HepG2 (cell line): ENCODE data around the gene ROCK1. TPM values are rescaled to one million over a fixed set of nuclear protein-coding genes. Genes with fewer than 3 reads are reported as not detected.

ENCODE experiments used
- ELF1 ChIP-seq: sonication (generic); formaldehyde crosslinking; IDR thresholded peaks from 2 replicates; pipeline ENCODE4 v1.4.0; 2020; ENCODE audit warnings: missing genetic modification reagents
- HNRNPH1 ChIP-seq: fragments of 200-400 bp; formaldehyde crosslinking; optimal IDR thresholded peaks from 2 replicates; pipeline ENCODE3; 2017; ENCODE audit warnings: mild to moderate bottlenecking, low read depth, low read length
- HNRNPUL1 ChIP-seq: fragments of 200-400 bp; formaldehyde crosslinking; IDR thresholded peaks from 2 replicates; pipeline ENCODE4 v1.6.1; 2017; ENCODE audit warnings: low read depth, mild to moderate bottlenecking, low read length, moderate library complexity
- IRX3 ChIP-seq: sonication (generic); formaldehyde crosslinking; IDR thresholded peaks from 2 replicates; pipeline ENCODE4 v1.8.1; 2023; ENCODE audit warnings: mild to moderate bottlenecking, low read depth, missing genetic modification reagents, borderline replicate concordance
- LCORL ChIP-seq, 2 experiments: fragments of 450-650 bp in 1 of 2; sonication (generic) in 1 of 2; formaldehyde crosslinking in 1 of 2; IDR thresholded peaks; 2 replicates each; pipeline versions ENCODE4 v1.5.0 to v1.6.1; 2017 to 2020; ENCODE audit warnings: antibody characterized with exemption in 1 of 2, missing genetic modification reagents in 1 of 2
- MXI1 ChIP-seq: IDR thresholded peaks from 3 replicates; pipeline ENCODE4 v1.6.1; 2012; ENCODE audit warnings: low read depth, low read length, inconsistent platforms, borderline replicate concordance
- NR2F2 ChIP-seq: IDR thresholded peaks from 2 replicates; pipeline ENCODE4 v1.6.1; 2012; ENCODE audit warnings: low read depth, inconsistent platforms, borderline replicate concordance
- RFX5 ChIP-seq: IDR thresholded peaks from 2 replicates; pipeline ENCODE4 v1.6.1; 2011; ENCODE audit warnings: low read depth, low read length, improper control_type of control experiment
- SMAD1 ChIP-seq: sonication (generic); formaldehyde crosslinking; IDR thresholded peaks from 2 replicates; pipeline ENCODE4 v1.4.0; 2020; ENCODE audit warnings: missing genetic modification reagents, low read depth, mild to moderate bottlenecking, borderline replicate concordance
- STAG1 ChIP-seq: sonication (generic); formaldehyde crosslinking; IDR thresholded peaks from 2 replicates; pipeline ENCODE4 v1.4.0; 2020; ENCODE audit warnings: missing genetic modification reagents
- U2AF1 ChIP-seq: fragments of 200-400 bp; formaldehyde crosslinking; optimal IDR thresholded peaks from 2 replicates; pipeline ENCODE3; 2017; ENCODE audit warnings: mild to moderate bottlenecking, low read depth, low read length
- ZNF616 ChIP-seq: sonication (generic); formaldehyde crosslinking; IDR thresholded peaks from 2 replicates; pipeline ENCODE4 v1.5.0; 2020; ENCODE audit warnings: low read depth, mild to moderate bottlenecking, missing genetic modification reagents
- ZNF737 ChIP-seq: sonication (generic); formaldehyde crosslinking; IDR thresholded peaks from 2 replicates; pipeline ENCODE4 v1.5.0; 2020; ENCODE audit warnings: missing genetic modification reagents, mild to moderate bottlenecking, borderline replicate concordance
- ZNF841 ChIP-seq: sonication (generic); formaldehyde crosslinking; IDR thresholded peaks from 2 replicates; pipeline ENCODE4 v1.8.1; 2023; ENCODE audit warnings: missing genetic modification reagents, borderline replicate concordance
- polyA plus RNA-seq, 8 experiments: library from polyadenylated mRNA; depleted of rRNA in 3 of 8; stranded (reverse) in 7 of 8; unstranded in 1 of 8; fragments of >200 nt; fragmentation: Illumina TruSeq in 4 of 8; extraction: Trizol in 4 of 8; gene quantifications; 2 replicates each; pipeline versions ENCODE4 v1.2.1 to v1.2.3, GENCODE V29; 2011 to 2016; ENCODE audit warnings: low read depth in 4 of 8, missing spikeins in 1 of 8, mixed read lengths in 1 of 8; ENCODE audit not compliant: insufficient read depth in 1 of 8
- total RNA-seq, 5 experiments: library from RNA; depleted of rRNA; stranded (reverse); fragments of >200 nt; fragmentation: Illumina TruSeq; extraction: Trizol; gene quantifications; 2 replicates each; pipeline ENCODE4 v1.2.3, GENCODE V29; 2016; ENCODE audit warnings: low read depth in 1 of 5
- TF ChIP-seq, protein P1 (sequence below): sonication (generic); formaldehyde crosslinking; IDR thresholded peaks from 2 replicates; pipeline ENCODE4 v1.4.0; 2020; ENCODE audit warnings: missing genetic modification reagents
- TF ChIP-seq, protein P2 (sequence below): sonication (generic); formaldehyde crosslinking; IDR thresholded peaks from one replicate; pipeline ENCODE4 v1.5.1; 2020; ENCODE audit warnings: mild to moderate bottlenecking, missing genetic modification reagents; ENCODE audit errors: not compliant biosample characterization
- TF ChIP-seq, protein P3 (sequence below): IDR thresholded peaks from 2 replicates; pipeline ENCODE4 v1.6.1; 2016; ENCODE audit warnings: mild to moderate bottlenecking

The ROCK1 gene
- total and polyA plus RNA-seq, 2 of the 13 experiments (the other 11 are each of a cell fraction or from before 2014, with no cell fraction given), result 10.5 to 27.2 TPM

DNA sequence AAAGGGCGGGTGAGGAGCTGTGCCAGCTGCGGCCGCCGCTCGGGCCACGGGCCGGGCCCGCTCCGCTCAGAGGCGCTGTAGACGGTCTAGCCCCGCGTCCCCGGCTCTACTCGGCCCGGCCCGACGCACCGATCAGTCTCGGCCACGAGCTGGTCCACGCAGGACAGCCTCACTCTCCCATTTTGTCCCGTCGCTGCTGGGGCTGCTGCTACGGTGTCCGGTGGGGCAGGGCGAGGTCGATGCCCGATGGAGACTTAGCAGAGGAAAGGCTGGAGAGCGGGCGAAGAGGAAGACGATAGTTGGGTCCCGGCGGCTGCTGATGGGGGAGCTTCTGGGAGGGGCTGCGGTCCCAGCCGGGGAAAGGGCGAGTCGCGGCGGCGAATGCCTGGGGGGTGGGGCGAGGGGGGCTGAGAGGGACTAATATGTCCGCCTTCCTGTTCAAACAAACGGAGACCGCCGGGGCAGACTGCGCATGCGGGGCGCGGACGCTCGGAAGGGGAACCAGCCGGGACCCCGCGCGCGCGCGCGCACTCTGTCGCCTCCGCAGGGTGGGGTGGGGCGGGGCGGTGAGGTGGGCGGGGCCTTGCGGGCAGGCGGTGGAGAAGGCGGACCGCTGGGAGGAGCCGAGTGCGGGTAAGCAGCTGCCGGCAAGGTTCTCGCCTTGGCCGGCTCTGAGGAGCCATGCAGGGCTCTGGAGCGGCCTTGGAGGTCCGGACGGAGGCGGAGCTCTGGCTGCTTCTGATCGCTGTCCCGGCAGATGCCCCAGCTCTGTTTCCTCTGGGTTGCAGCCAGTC lies at the start of gene ROCK1 (continued):
- peak; percentile 34; the same call in 1 of the 3 replicates for TF ChIP-seq MXI1
- TF ChIP-seq U2AF1, result peak; percentile 73
- TF ChIP-seq IRX3, result 0 out of 2 replicates have a peak, but pooled peaks have one; percentile 64
- peak; percentile 49; the same call in 1 of the 2 replicates for TF ChIP-seq RFX5
- TF ChIP-seq STAG1 (CRISPR knock-in tag), result no peak
- TF ChIP-seq, protein P1, sequence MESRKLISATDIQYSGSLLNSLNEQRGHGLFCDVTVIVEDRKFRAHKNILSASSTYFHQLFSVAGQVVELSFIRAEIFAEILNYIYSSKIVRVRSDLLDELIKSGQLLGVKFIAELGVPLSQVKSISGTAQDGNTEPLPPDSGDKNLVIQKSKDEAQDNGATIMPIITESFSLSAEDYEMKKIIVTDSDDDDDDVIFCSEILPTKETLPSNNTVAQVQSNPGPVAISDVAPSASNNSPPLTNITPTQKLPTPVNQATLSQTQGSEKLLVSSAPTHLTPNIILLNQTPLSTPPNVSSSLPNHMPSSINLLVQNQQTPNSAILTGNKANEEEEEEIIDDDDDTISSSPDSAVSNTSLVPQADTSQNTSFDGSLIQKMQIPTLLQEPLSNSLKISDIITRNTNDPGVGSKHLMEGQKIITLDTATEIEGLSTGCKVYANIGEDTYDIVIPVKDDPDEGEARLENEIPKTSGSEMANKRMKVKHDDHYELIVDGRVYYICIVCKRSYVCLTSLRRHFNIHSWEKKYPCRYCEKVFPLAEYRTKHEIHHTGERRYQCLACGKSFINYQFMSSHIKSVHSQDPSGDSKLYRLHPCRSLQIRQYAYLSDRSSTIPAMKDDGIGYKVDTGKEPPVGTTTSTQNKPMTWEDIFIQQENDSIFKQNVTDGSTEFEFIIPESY (CRISPR knock-in tag), result no peak
- TF ChIP-seq, protein P2, sequence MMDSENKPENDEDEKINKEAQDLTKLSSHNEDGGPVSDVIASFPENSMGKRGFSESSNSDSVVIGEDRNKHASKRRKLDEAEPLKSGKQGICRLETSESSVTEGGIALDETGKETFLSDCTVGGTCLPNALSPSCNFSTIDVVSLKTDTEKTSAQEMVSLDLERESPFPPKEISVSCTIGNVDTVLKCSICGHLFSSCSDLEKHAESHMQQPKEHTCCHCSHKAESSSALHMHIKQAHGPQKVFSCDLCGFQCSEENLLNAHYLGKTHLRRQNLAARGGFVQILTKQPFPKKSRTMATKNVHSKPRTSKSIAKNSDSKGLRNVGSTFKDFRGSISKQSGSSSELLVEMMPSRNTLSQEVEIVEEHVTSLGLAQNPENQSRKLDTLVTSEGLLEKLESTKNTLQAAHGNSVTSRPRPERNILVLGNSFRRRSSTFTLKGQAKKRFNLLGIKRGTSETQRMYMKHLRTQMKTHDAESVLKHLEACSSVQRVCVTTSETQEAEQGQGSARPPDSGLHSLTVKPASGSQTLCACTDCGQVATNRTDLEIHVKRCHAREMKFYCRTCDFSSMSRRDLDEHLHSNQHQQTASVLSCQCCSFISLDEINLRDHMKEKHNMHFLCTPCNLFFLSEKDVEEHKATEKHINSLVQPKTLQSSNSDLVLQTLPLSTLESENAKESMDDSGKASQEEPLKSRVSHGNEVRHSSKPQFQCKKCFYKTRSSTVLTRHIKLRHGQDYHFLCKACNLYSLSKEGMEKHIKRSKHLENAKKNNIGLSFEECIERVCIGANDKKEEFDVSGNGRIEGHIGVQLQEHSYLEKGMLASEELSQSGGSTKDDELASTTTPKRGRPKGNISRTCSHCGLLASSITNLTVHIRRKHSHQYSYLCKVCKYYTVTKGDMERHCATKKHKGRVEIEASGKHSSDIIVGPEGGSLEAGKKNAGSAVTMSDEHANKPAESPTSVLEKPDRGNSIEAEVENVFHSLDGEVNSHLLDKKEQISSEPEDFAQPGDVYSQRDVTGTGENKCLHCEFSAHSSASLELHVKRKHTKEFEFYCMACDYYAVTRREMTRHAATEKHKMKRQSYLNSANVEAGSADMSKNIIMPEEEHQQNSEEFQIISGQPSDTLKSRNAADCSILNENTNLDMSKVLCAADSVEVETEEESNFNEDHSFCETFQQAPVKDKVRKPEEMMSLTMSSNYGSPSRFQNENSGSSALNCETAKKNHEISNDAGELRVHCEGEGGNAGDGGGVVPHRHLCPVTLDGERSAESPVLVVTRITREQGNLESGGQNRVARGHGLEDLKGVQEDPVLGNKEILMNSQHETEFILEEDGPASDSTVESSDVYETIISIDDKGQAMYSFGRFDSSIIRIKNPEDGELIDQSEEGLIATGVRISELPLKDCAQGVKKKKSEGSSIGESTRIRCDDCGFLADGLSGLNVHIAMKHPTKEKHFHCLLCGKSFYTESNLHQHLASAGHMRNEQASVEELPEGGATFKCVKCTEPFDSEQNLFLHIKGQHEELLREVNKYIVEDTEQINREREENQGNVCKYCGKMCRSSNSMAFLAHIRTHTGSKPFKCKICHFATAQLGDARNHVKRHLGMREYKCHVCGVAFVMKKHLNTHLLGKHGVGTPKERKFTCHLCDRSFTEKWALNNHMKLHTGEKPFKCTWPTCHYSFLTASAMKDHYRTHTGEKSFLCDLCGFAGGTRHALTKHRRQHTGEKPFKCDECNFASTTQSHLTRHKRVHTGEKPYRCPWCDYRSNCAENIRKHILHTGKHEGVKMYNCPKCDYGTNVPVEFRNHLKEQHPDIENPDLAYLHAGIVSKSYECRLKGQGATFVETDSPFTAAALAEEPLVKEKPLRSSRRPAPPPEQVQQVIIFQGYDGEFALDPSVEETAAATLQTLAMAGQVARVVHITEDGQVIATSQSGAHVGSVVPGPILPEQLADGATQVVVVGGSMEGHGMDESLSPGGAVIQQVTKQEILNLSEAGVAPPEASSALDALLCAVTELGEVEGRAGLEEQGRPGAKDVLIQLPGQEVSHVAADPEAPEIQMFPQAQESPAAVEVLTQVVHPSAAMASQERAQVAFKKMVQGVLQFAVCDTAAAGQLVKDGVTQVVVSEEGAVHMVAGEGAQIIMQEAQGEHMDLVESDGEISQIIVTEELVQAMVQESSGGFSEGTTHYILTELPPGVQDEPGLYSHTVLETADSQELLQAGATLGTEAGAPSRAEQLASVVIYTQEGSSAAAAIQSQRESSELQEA, result no peak
- TF ChIP-seq ZNF737 (CRISPR knock-in tag), result peak; percentile 78; the same call in 1 of the 2 replicates
- TF ChIP-seq HNRNPH1, result no peak
- TF ChIP-seq NR2F2, result no peak
- no peak for TF ChIP-seq ZNF841 (CRISPR knock-in tag)
- TF ChIP-seq SMAD1 (CRISPR knock-in tag), result no peak
- TF ChIP-seq HNRNPUL1, result no peak
- no peak for TF ChIP-seq ZNF616
- TF ChIP-seq, protein P3, sequence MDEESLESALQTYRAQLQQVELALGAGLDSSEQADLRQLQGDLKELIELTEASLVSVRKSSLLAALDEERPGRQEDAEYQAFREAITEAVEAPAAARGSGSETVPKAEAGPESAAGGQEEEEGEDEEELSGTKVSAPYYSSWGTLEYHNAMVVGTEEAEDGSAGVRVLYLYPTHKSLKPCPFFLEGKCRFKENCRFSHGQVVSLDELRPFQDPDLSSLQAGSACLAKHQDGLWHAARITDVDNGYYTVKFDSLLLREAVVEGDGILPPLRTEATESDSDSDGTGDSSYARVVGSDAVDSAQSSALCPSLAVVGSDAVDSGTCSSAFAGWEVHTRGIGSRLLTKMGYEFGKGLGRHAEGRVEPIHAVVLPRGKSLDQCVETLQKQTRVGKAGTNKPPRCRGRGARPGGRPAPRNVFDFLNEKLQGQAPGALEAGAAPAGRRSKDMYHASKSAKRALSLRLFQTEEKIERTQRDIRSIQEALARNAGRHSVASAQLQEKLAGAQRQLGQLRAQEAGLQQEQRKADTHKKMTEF, result no peak; the same call in 1 of the 2 replicates
- no peak for TF ChIP-seq LCORL (IDR thresholded peaks at IDR 0.05)
- TF ChIP-seq LCORL (CRISPR knock-in tag; IDR thresholded peaks at IDR 0.05), result no peak
- TF ChIP-seq ELF1 (CRISPR knock-in tag), result no peak
